SK-N-MC (cell line): ENCODE results near the gene C16orf95.

Source experiments
- FOXP2 ChIP-seq: optimal IDR thresholded peaks from 2 replicates; pipeline ENCODE3; 2011; ENCODE audit warnings: mild to moderate bottlenecking, moderate library complexity; ENCODE audit not compliant: insufficient read depth; ENCODE audit errors: extremely low read length, control extremely low read depth
- POLR2AphosphoS5 ChIP-seq: IDR thresholded peaks from 2 replicates; pipeline ENCODE4 v1.6.1; 2012; ENCODE audit warnings: mild to moderate bottlenecking, low read depth, low read length, borderline replicate concordance

GRCh38 chr16:87276924-87277323, 40.3 kb downstream of the C16orf95 start:
- TF ChIP-seq POLR2AphosphoS5 (no peak), FOXP2 (no peak)
